Subcutaneous adipose tissue (tissue), 4 donors: ENCODE measurements around the gene KRTAP5-5. TPM values are rescaled to one million over a fixed set of nuclear protein-coding genes. Genes with fewer than 3 reads are reported as not detected.

Experiments used
- CTCF ChIP-seq: fragments of 450-650 bp; IDR thresholded peaks from one replicate; pipeline ENCODE4 v1.5.1; 2016; ENCODE audit warnings: low read depth, mild to moderate bottlenecking, control low read depth, antibody characterized with exemption, moderate library complexity
- total RNA-seq, 4 donors: library from RNA; depleted of rRNA; stranded (reverse); fragments of >200 nt; gene quantifications; one replicate each; pipeline ENCODE4 v1.1.0, GENCODE V29; 2016

KRTAP5-5 gene
- total RNA-seq, 4 donors from 2014 or later = not detected

GRCh38 chr11:1608363-1608762 lies 21.2 kb upstream of the KRTAP5-5 start, which contains the start of gene KRTAP5-3:
TSS of gene KRTAP5-3 (minus strand) at chr11:1608463. CDS start at chr11:1608385, 78 bp downstream.
- TF ChIP-seq CTCF = no peak

GRCh38 chr11:1618231-1618630 lies 11.3 kb upstream of the KRTAP5-5 start:
- no peak for TF ChIP-seq CTCF

- no peak for TF ChIP-seq CTCF
Measured at GRCh38 chr11:1619449-1619848, 10.1 kb upstream of the KRTAP5-5 start.

GRCh38 chr11:1622086-1622485 lies 7.5 kb upstream of the KRTAP5-5 start, which contains the start of gene KRTAP5-4:
TSS of gene KRTAP5-4 (minus strand) at chr11:1622138. CDS start at chr11:1622093, 45 bp downstream.
- no peak for TF ChIP-seq CTCF

- no peak for TF ChIP-seq CTCF
Measured at GRCh38 chr11:1623716-1624115, 5.9 kb upstream of the KRTAP5-5 start.

GRCh38 chr11:1624621-1625020 lies 5.0 kb upstream of the KRTAP5-5 start:
- TF ChIP-seq CTCF = no peak

- no peak for TF ChIP-seq CTCF
Measured at GRCh38 chr11:1625541-1625940, 4.0 kb upstream of the KRTAP5-5 start.
